Measurements from ENCODE around the gene DBT.
"Not testable (repeated sequence)": the region's sequence is repeated elsewhere in the genome, so short reads cannot be mapped to it uniquely, and the experiment has no call there.

The DBT gene

GRCh38 chr1:100249537-100250257 lies at the start of gene DBT:
Gene DBT, minus strand, starts transcription at chr1:100249834. Its CDS starts 14 bp downstream, at chr1:100249820.
- in situ Hi-C loops (cut with HindIII; ENCODE audit: low pct_ligation_motif_present, low sequenced_read_pairs), result no loop called here
- Histone ChIP-seq H3K27me3 (replicated peaks) (no peaks in the 10 kb centered on the region), H3K4me3 (ENCODE audit: low read depth, low read length) (peak within 1 kb of the TSS; percentile 92), H3K36me3 (replicated peaks) (no peaks in the 10 kb centered on the region), H3K27ac (peak within 1 kb of the TSS; percentile 72)
- DNase-seq, result peak; percentile 95
- TF ChIP-seq, protein P1, sequence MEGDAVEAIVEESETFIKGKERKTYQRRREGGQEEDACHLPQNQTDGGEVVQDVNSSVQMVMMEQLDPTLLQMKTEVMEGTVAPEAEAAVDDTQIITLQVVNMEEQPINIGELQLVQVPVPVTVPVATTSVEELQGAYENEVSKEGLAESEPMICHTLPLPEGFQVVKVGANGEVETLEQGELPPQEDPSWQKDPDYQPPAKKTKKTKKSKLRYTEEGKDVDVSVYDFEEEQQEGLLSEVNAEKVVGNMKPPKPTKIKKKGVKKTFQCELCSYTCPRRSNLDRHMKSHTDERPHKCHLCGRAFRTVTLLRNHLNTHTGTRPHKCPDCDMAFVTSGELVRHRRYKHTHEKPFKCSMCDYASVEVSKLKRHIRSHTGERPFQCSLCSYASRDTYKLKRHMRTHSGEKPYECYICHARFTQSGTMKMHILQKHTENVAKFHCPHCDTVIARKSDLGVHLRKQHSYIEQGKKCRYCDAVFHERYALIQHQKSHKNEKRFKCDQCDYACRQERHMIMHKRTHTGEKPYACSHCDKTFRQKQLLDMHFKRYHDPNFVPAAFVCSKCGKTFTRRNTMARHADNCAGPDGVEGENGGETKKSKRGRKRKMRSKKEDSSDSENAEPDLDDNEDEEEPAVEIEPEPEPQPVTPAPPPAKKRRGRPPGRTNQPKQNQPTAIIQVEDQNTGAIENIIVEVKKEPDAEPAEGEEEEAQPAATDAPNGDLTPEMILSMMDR (IDR thresholded peaks at IDR 0.05; ENCODE audit: low read depth, low read length, missing control alignments), result no peak

- TF ChIP-seq, protein P1 (IDR thresholded peaks at IDR 0.05; ENCODE audit: low read depth, low read length, missing control alignments), result no peak
Observed at GRCh38 chr1:100298512-100298911, 48.9 kb upstream of the DBT start.

DNA sequence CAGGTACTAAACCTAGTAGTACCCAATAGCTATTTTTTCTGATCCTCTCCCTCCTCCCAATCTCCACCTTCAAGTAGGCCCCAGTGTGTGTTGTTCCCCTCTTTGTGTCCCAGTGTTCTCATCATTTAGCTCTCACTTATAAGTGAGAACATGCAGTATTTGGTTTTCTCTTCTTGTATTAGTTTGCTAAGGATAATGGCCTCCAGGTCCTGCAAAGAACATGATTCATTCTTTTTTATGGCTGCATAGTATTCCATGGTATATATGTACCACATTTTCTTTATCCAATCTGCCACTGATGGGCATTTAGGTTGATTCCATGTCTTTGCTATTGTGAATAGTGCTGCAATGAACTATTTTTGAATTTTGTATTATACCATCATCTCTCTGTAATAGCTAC lies 47.4 kb upstream of the DBT start:
- H3K27me3 ChIP-seq (replicated peaks); H3K36me3 ChIP-seq (replicated peaks); H3K27ac ChIP-seq; DNase-seq; H3K4me3 ChIP-seq (ENCODE audit: low read depth, low read length); in situ Hi-C loops (cut with HindIII; ENCODE audit: low pct_ligation_motif_present, low sequenced_read_pairs): not testable (repeated sequence)

More at GRCh38 chr1:100298512-100298911, 48.9 kb upstream of the DBT start:
- Histone ChIP-seq H3K27ac (no peak overlapping the region), H3K27me3 (replicated peaks) (no peaks in the 10 kb centered on the region), H3K36me3 (replicated peaks) (no peaks in the 10 kb centered on the region), H3K4me3 (ENCODE audit: low read depth, low read length) (no peak overlapping the region)
- in situ Hi-C loops (cut with HindIII; ENCODE audit: low pct_ligation_motif_present, low sequenced_read_pairs), result no loop called here
- DNase-seq, result no peak

DNA sequence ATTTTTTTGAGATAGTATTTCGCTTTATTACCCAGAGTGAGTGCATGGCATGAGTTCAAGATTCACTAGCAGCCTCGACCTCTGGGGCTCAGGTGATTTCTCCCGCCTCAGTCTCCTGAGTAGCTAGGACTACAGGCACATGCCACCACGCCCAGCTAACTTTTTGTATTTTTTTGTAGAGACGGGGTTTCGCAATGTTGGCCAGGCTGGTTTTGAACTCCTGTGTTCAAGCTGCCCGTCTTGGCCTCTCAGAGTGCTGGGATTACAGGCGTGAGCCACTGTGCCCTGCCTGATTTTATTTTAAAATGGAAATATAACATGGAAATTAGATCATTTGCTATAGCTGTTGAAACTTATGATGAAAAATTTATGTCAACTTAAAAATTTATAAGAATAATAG lies 46.5 kb upstream of the DBT start:
- Histone ChIP-seq H3K36me3 (replicated peaks) (peaks cover 2% of the 10 kb centered on the region), H3K27ac (no peak overlapping the region), H3K27me3 (replicated peaks) (no peaks in the 10 kb centered on the region), H3K4me3 (ENCODE audit: low read depth, low read length) (no peak overlapping the region)
- TF ChIP-seq, protein P1 (IDR thresholded peaks at IDR 0.05; ENCODE audit: low read depth, low read length, missing control alignments), result no peak
- in situ Hi-C loops (cut with HindIII; ENCODE audit: low pct_ligation_motif_present, low sequenced_read_pairs), result no loop called here
- no peak for DNase-seq

- H3K36me3 ChIP-seq (replicated peaks), result peaks cover 15% of the 10 kb centered on the region
- H3K27ac ChIP-seq, result no peak overlapping the region
- no peak overlapping the region for H3K4me3 ChIP-seq (ENCODE audit: low read depth, low read length)
- TF ChIP-seq, protein P1 (IDR thresholded peaks at IDR 0.05; ENCODE audit: low read depth, low read length, missing control alignments), result no peak
- peak; percentile 29 for DNase-seq
- H3K27me3 ChIP-seq (replicated peaks), result no peaks in the 10 kb centered on the region
- in situ Hi-C loops (cut with HindIII; ENCODE audit: low pct_ligation_motif_present, low sequenced_read_pairs), result no loop called here
Observed at GRCh38 chr1:100292711-100293110, 43.1 kb upstream of the DBT start.

- no peaks in the 10 kb centered on the region for H3K27me3 ChIP-seq (replicated peaks)
- peak; percentile 22 for DNase-seq
- no peak overlapping the region for H3K27ac ChIP-seq
- TF ChIP-seq, protein P1 (IDR thresholded peaks at IDR 0.05; ENCODE audit: low read depth, low read length, missing control alignments), result no peak
- no peak overlapping the region for H3K4me3 ChIP-seq (ENCODE audit: low read depth, low read length)
- in situ Hi-C loops (cut with HindIII; ENCODE audit: low pct_ligation_motif_present, low sequenced_read_pairs), result no loop called here
- peaks cover 30% of the 10 kb centered on the region for H3K36me3 ChIP-seq (replicated peaks)
Observed at GRCh38 chr1:100290291-100290690, 40.7 kb upstream of the DBT start.

Data from brain microvascular endothelial cell (primary cell).